ENCODE measurements around the gene PRSS58. TPM values are rescaled to one million over a fixed set of nuclear protein-coding genes. Genes with fewer than 3 reads are reported as not detected.

Gene PRSS58
- total and polyA plus RNA-seq, 2 of the 8 experiments (the other 6 are each of a cell fraction or from before 2014, with no cell fraction given): not detected

DNA sequence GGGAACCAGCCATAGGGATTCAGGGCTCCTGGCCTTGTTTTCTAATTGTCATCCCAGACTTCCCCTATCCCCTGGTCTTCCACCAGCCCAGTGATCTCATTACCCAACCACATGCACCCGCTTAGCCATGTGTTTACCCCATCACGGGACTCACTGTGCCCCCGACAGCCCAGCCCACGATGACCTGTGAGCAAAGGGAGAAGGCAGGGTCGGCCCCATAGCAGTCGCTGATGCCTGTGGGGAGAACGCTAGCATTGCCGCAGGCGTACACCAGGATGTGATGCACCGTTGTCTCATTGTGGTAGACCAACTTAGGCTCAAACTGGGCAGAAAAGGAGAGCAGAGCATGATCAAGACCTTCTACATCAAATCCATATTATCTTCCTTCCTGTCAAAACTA, 14.0 kb downstream of the PRSS58 start:
- CTCF ChIA-PET (ENCODE audit: partially characterized antibody): interaction anchor here (1.8 kb wide), 1 partner anchor 13 kb away, joined by 6 read pairs; no protein-coding TSS in a partner anchor
- no peaks in the 10 kb centered on the region for H3K27me3 ChIP-seq (replicated peaks in 1 of 4; ENCODE audit: control insufficient read depth in 3 of 4, extremely low read depth in 1 of 4, insufficient read depth in 3 of 4, low read length in 3 of 4)
- no peak for TF ChIP-seq HDAC2 (IDR thresholded peaks at IDR 0.05; ENCODE audit: borderline replicate concordance in 1 of 2, low read depth in 2 of 2, low read length in 2 of 2)
- no peak for TF ChIP-seq SUZ12 (IDR thresholded peaks at IDR 0.05; ENCODE audit: low read length)
- TF ChIP-seq PHF8 (conservative IDR thresholded peaks at IDR 0.05; ENCODE audit: low read depth, low read length): no peak
- TF ChIP-seq BCL11A (IDR thresholded peaks at IDR 0.05; ENCODE audit: low read depth in 2 of 2, low read length in 2 of 2): no peak
- TF ChIP-seq NANOG (IDR thresholded peaks at IDR 0.05; ENCODE audit: insufficient read depth, low read depth, low read length, poor library complexity, severe bottlenecking): no peak
- TF ChIP-seq RBBP5 (IDR thresholded peaks at IDR 0.05; ENCODE audit: borderline replicate concordance, low read depth, low read length): no peak
- TF ChIP-seq KDM5A (IDR thresholded peaks at IDR 0.05; ENCODE audit: low read length): no peak
- no peak for TF ChIP-seq BRCA1 (IDR thresholded peaks at IDR 0.05; ENCODE audit: low read depth, low read length)
- no peak for TF ChIP-seq SP2 (IDR thresholded peaks at IDR 0.05; ENCODE audit: low read length)
- no peak for TF ChIP-seq YY1 (IDR thresholded peaks at IDR 0.05; ENCODE audit: low read depth, low read length)

More for the DNA sequence above, 14.0 kb downstream of the PRSS58 start:
- no peaks in the 10 kb centered on the region for H3K4me1 ChIP-seq (replicated peaks in 1 of 4; ENCODE audit: control insufficient read depth in 3 of 4, insufficient read depth in 4 of 4, low read length in 3 of 4)
- H2BK120ac ChIP-seq (replicated peaks; ENCODE audit: low read depth, low read length): no peak overlapping the region
- H2BK12ac ChIP-seq (ENCODE audit: low read depth, low read length): no peak overlapping the region
- no peak overlapping the region for H4K91ac ChIP-seq (replicated peaks; ENCODE audit: insufficient read length, low read length)
- WGBS, 2 experiments (ENCODE audit: extremely low coverage in 1 of 2, insufficient coverage in 1 of 2, insufficient read length in 1 of 2, insufficient replicate concordance in 2 of 2, low coverage in 1 of 2, low lambda C conversion rate in 2 of 2, missing lambda C conversion rate in 1 of 2): 89% methylated on average over 10 of the region's 10 CpGs; no CpG with 5 or more reads in 1 of the 2 experiments
- H3K18ac ChIP-seq (ENCODE audit: extremely low read depth, low read length): no peak overlapping the region
- no peaks in the 10 kb centered on the region for H3K79me1 ChIP-seq (ENCODE audit: low read depth, low read length)
- FAIRE-seq (no peak), DNase-seq (ENCODE audit: low read depth in 1 of 2, low spot score in 2 of 2) (no peak)
- H2AK5ac ChIP-seq (ENCODE audit: low read depth, low read length): no peak overlapping the region
- H4K20me1 ChIP-seq (replicated peaks in 1 of 2; ENCODE audit: control insufficient read depth in 1 of 2, insufficient read depth in 2 of 2, low read length in 2 of 2): no peaks in the 10 kb centered on the region
- POLR2A ChIA-PET (ENCODE audit: partially characterized antibody): no interaction called here
- no peak overlapping the region for H3K4me3 ChIP-seq (ENCODE audit: extremely low read depth in 1 of 4, insufficient read depth in 2 of 4, low read depth in 3 of 4, low read length in 4 of 4)
- H2BK5ac ChIP-seq (ENCODE audit: low read depth, low read length): no peak overlapping the region
- no peaks in the 10 kb centered on the region for H3K79me2 ChIP-seq (ENCODE audit: control insufficient read depth in 1 of 2, insufficient read depth in 2 of 2, low read length in 2 of 2)
- no peak overlapping the region for H4K8ac ChIP-seq (ENCODE audit: extremely low read depth, insufficient read depth, low read length)
- H3K14ac ChIP-seq (ENCODE audit: insufficient read length): no peak overlapping the region
- H3K27ac ChIP-seq (ENCODE audit: low read depth, low read length): no peak overlapping the region
- no peak overlapping the region for H2BK15ac ChIP-seq (ENCODE audit: low read length)
- H3K9me3 ChIP-seq (ENCODE audit: insufficient read depth in 2 of 2, low read depth in 1 of 2, low read length in 1 of 2): no peaks in the 10 kb centered on the region
- no peak overlapping the region for H3K56ac ChIP-seq (replicated peaks; ENCODE audit: insufficient read length, low read depth, low read length)
- H4K5ac ChIP-seq (ENCODE audit: insufficient read length, low read depth, low read length): no peak overlapping the region
- H3K4me2 ChIP-seq (ENCODE audit: insufficient read depth in 1 of 2, low read depth in 2 of 2, low read length in 2 of 2): no peak overlapping the region
- H3K23ac ChIP-seq (ENCODE audit: insufficient read length): no peak overlapping the region
- H3K4ac ChIP-seq (replicated peaks; ENCODE audit: insufficient read length, low read depth, low read length): no peak overlapping the region
- H3K23me2 ChIP-seq (ENCODE audit: low read depth, low read length): no peaks in the 10 kb centered on the region
- no peak overlapping the region for H3K9ac ChIP-seq (replicated peaks in 1 of 4; ENCODE audit: extremely low read depth in 1 of 4, low read depth in 3 of 4, low read length in 3 of 4)
- H2AFZ ChIP-seq (ENCODE audit: low read length): no peak overlapping the region
- no peak overlapping the region for H2BK20ac ChIP-seq (ENCODE audit: low read length)
- no peaks in the 10 kb centered on the region for H3K36me3 ChIP-seq (ENCODE audit: control insufficient read depth in 2 of 4, insufficient read depth in 4 of 4, low read length in 3 of 4)
